Right lobe of liver (tissue), 4 donors: ENCODE data around the gene SMU1.

Experiments used
- POLR2A ChIP-seq: fragments of 450-650 bp; IDR thresholded peaks from one replicate; pipeline ENCODE4 v1.6.1; 2017; ENCODE audit warnings: antibody characterized with exemption, mild to moderate bottlenecking
- TF ChIP-seq, protein P1 (sequence below), 4 donors: fragments of 200-600 bp in 3 of 4; fragments of 450-650 bp in 1 of 4; IDR thresholded peaks; one replicate each; pipeline versions ENCODE4 v1.5.1 to v1.8.0; 2016 to 2022; ENCODE audit warnings: antibody characterized with exemption in 4 of 4, mild to moderate bottlenecking in 2 of 4
- donor health status: DM: no; HTN: no; CAD: no.
- donor health status: DM: no; HTN: no; CAD: no.
- donor health status: DM: no; HTN: yes; CAD: no.

DNA sequence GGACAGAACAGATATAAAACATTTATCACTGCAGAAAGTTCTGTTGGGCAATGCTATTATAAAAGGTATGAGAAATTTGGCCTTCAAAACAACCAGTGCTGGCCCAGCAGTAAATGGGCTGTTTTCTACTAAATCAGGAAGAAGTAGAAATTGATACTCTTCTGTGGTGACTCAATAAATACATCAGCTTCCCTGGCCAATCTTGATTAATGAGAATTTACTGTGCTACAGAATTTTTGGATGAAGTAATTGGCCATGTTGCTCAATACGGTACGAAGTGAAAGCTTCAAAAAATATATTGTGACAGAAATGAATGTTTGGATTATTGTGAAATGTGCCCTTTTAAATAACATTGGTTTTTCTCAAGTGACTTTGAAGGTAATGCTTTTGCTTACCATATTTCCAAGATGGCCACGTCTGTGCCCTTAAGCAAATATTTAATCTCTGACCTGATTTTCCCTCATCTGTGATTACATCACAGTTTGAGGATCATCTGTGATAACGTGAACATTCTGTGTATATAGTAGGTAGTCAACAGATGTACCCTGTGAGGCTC, 47.2 kb downstream of the SMU1 start:
- TF ChIP-seq, protein P1, sequence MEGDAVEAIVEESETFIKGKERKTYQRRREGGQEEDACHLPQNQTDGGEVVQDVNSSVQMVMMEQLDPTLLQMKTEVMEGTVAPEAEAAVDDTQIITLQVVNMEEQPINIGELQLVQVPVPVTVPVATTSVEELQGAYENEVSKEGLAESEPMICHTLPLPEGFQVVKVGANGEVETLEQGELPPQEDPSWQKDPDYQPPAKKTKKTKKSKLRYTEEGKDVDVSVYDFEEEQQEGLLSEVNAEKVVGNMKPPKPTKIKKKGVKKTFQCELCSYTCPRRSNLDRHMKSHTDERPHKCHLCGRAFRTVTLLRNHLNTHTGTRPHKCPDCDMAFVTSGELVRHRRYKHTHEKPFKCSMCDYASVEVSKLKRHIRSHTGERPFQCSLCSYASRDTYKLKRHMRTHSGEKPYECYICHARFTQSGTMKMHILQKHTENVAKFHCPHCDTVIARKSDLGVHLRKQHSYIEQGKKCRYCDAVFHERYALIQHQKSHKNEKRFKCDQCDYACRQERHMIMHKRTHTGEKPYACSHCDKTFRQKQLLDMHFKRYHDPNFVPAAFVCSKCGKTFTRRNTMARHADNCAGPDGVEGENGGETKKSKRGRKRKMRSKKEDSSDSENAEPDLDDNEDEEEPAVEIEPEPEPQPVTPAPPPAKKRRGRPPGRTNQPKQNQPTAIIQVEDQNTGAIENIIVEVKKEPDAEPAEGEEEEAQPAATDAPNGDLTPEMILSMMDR (IDR thresholded peaks at IDR 0.05): no peak
- no peak for TF ChIP-seq POLR2A
